ENCODE measurements around the gene STX3. TPM values are rescaled to one million over a fixed set of nuclear protein-coding genes. Genes with fewer than 3 reads are reported as not detected.

The STX3 gene
- total and polyA plus RNA-seq, 2 experiments from 2014 or later = 19.0 to 65.5 TPM

- TF ChIP-seq CTCF (conservative IDR thresholded peaks at IDR 0.05; ENCODE audit: low read depth in 2 of 2) (no peak), ETS1 (IDR thresholded peaks at IDR 0.05) (no peak)
These were observed 16.4 kb downstream of the STX3 start (continued) for GRCh38 chr11:59771605-59772004.

GRCh38 chr11:59773083-59773440 is 17.9 kb downstream of the STX3 start:
- no peak for ATAC-seq
- peaks cover 24% of the 10 kb centered on the region for H4K20me1 ChIP-seq (replicated peaks; ENCODE audit: insufficient read depth)
- Mint-ChIP-seq H3K4me3 (no peak overlapping the region), H3K36me3 (ENCODE audit: low read depth) (peaks cover 26% of the 10 kb centered on the region; the same call in 2 of the 3 replicates), H3K4me1 (peaks cover 6% of the 10 kb centered on the region), H3K27me3 (ENCODE audit: insufficient read depth, low read depth, poor library complexity) (peaks cover 1% of the 10 kb centered on the region), H3K27ac (no peak overlapping the region), H3K9me3 (no peaks in the 10 kb centered on the region)
- no peaks in the 10 kb centered on the region for H3F3A ChIP-seq (replicated peaks; ENCODE audit: low read depth)
- H3K4me3 ChIP-seq = no peak overlapping the region
- H3K79me2 ChIP-seq (replicated peaks; ENCODE audit: insufficient read depth) = peaks cover 36% of the 10 kb centered on the region
- no peaks in the 10 kb centered on the region; the same call in 1 of the 2 replicates for H3K36me3 ChIP-seq (ENCODE audit: insufficient read depth)
- peaks cover 3% of the 10 kb centered on the region; the same call in 1 of the 2 replicates for H3K4me1 ChIP-seq (ENCODE audit: insufficient read depth)
- no peak overlapping the region for H3K27ac ChIP-seq (ENCODE audit: low read depth)
- no peaks in the 10 kb centered on the region for H3K9me2 ChIP-seq (ENCODE audit: insufficient read depth)
- H2AFZ ChIP-seq = no peak overlapping the region
- no peak for TF ChIP-seq POLR2AphosphoS5 (IDR thresholded peaks at IDR 0.05; ENCODE audit: low read depth)
- no peak overlapping the region for H3K4me2 ChIP-seq
- no peak for DNase-seq (ENCODE audit: low spot score)
- no peaks in the 10 kb centered on the region for H3K27me3 ChIP-seq (ENCODE audit: insufficient read depth)

- ATAC-seq = no peak
These were observed 21.3 kb downstream of the STX3 start for GRCh38 chr11:59776210-59777066.

More at GRCh38 chr11:59776210-59777066, 21.3 kb downstream of the STX3 start:
- Histone ChIP-seq H4K20me1 (replicated peaks; ENCODE audit: insufficient read depth) (peaks cover 33% of the 10 kb centered on the region), H3K4me1 (ENCODE audit: insufficient read depth) (peaks cover 3% of the 10 kb centered on the region; the same call in 1 of the 2 replicates), H3K27ac (ENCODE audit: low read depth) (no peak overlapping the region), H2AFZ (no peak overlapping the region), H3K4me3 (no peak overlapping the region), H3K9me2 (ENCODE audit: insufficient read depth) (0 out of 2 replicates have a peak, but pooled peaks cover under 1% of the 10 kb centered on the region), H3F3A (replicated peaks; ENCODE audit: low read depth) (no peaks in the 10 kb centered on the region), H3K27me3 (ENCODE audit: insufficient read depth) (no peaks in the 10 kb centered on the region), H3K4me2 (no peak overlapping the region), H3K36me3 (ENCODE audit: insufficient read depth) (no peaks in the 10 kb centered on the region; the same call in 1 of the 2 replicates), H3K79me2 (replicated peaks; ENCODE audit: insufficient read depth) (peaks cover 8% of the 10 kb centered on the region)
- H3K4me1 Mint-ChIP-seq = peaks cover 4% of the 10 kb centered on the region
- DNase-seq (ENCODE audit: low spot score) = no peak
- no peak overlapping the region for H3K27ac Mint-ChIP-seq
- peaks cover 34% of the 10 kb centered on the region for H3K36me3 Mint-ChIP-seq (ENCODE audit: low read depth)
- peaks cover 1% of the 10 kb centered on the region for H3K27me3 Mint-ChIP-seq (ENCODE audit: insufficient read depth, low read depth, poor library complexity)
- TF ChIP-seq CREB1 (CRISPR knock-in tag; IDR thresholded peaks at IDR 0.05; ENCODE audit: low read depth) (no peak), ETS1 (IDR thresholded peaks at IDR 0.05) (no peak), REST (IDR thresholded peaks at IDR 0.05; ENCODE audit: unreplicated experiment) (no peak), ZNF331 (CRISPR knock-in tag; IDR thresholded peaks at IDR 0.05; ENCODE audit: low read depth) (no peak)
- no peak overlapping the region for H3K4me3 Mint-ChIP-seq
- H3K9me3 Mint-ChIP-seq = no peaks in the 10 kb centered on the region
